Small intestine (tissue), 7 donors: Measurements from ENCODE around the gene KIF26B. TPM values are rescaled to one million over a fixed set of nuclear protein-coding genes. Genes with fewer than 3 reads are reported as not detected.
"Not testable (repeated sequence)": the region's sequence is repeated elsewhere in the genome, so short reads cannot be mapped to it uniquely, and the experiment has no call there.

ENCODE experiments used
- DNase-seq, 2 donors: peaks; one replicate each; pipeline versions ENCODE4 v3.0.0 to v3.0.0-alpha.2; 2013
- FAIRE-seq: peaks from 2 replicates; lab custom pipeline; 2012; peaks lifted over from hg19 to GRCh38; lab: Jason Lieb, UNC
- H3K27ac ChIP-seq, 3 donors: one replicate each; pipeline ENCODE4 v1.5.1; 2013; ENCODE audit warnings: low read length in 2 of 3, mild to moderate bottlenecking in 2 of 3, control low read depth in 1 of 3, inconsistent platforms in 1 of 3, low read depth in 1 of 3, moderate library complexity in 1 of 3
- H3K27me3 ChIP-seq, 3 donors: one replicate each; pipeline ENCODE4 v1.6.1; 2013; ENCODE audit warnings: low read length in 3 of 3, inconsistent platforms in 1 of 3; ENCODE audit not compliant: control insufficient read depth in 3 of 3, insufficient read depth in 3 of 3
- H3K36me3 ChIP-seq, 3 donors: one replicate each; pipeline ENCODE4 v1.6.1; 2013; ENCODE audit warnings: low read length in 3 of 3, inconsistent platforms in 1 of 3, low read depth in 1 of 3, mild to moderate bottlenecking in 1 of 3, moderate library complexity in 1 of 3; ENCODE audit not compliant: control insufficient read depth in 3 of 3, insufficient read depth in 2 of 3
- H3K4me1 ChIP-seq, 3 donors: one replicate each; pipeline ENCODE4 v1.6.1; 2013; ENCODE audit warnings: low read length in 2 of 3, inconsistent platforms in 1 of 3, low read depth in 1 of 3, mild to moderate bottlenecking in 1 of 3, moderate library complexity in 1 of 3; ENCODE audit not compliant: control insufficient read depth in 3 of 3, insufficient read depth in 2 of 3
- H3K4me3 ChIP-seq, 3 donors: one replicate each; pipeline ENCODE4 v1.5.1; 2013; ENCODE audit warnings: low read length in 3 of 3, control low read depth in 1 of 3, inconsistent platforms in 1 of 3, low read depth in 1 of 3, mild to moderate bottlenecking in 1 of 3, moderate library complexity in 1 of 3
- H3K9me3 ChIP-seq, 2 donors: one replicate each; pipeline ENCODE4 v1.6.1; 2013; ENCODE audit warnings: low read depth in 1 of 2, low read length in 1 of 2; ENCODE audit not compliant: control insufficient read depth in 2 of 2, insufficient read depth in 1 of 2
- WGBS, 3 donors: extraction: QIAGEN DNeasy Blood & Tissue Kit; methylation state at CpG; one replicate each; pipeline ENCODE4 v1.1.7; 2013; 5-methylcytosine and 5-hydroxymethylcytosine counted together
- polyA plus RNA-seq, 4 donors: library from polyadenylated mRNA; stranded (reverse) in 3 of 4; unstranded in 1 of 4; fragments of 200-250 nt in 3 of 4; fragments of 120-200 nt in 1 of 4; gene quantifications; one replicate each; pipeline versions ENCODE4 v1.2.1 to v1.2.3, GENCODE V29; 2013
- donor health status: healthy with polysubstance abuse.
- donor health status: control.
- donor health status: control.
- donor health status: Bipolar disorder and iron deficiency.
- donor health status: healthy.

The KIF26B gene
- polyA plus RNA-seq, 4 donors: 0.27 to 4.0 (median 1.3) TPM; not detected in 1

- not testable (repeated sequence) for H3K27me3 ChIP-seq, H3K36me3 ChIP-seq, H3K27ac ChIP-seq, DNase-seq, H3K9me3 ChIP-seq, H3K4me3 ChIP-seq, FAIRE-seq, H3K4me1 ChIP-seq
- 93 to 95% (median 94%) methylated on average over 32 to 41 of the region's 41 CpGs for WGBS, 3 donors
These were observed 518.3 kb downstream of the KIF26B start for GRCh38 chr1:245672836-245673656.

GRCh38 chr1:245673881-245674414 is 519.2 kb downstream of the KIF26B start:
- Histone ChIP-seq H3K27me3 (no peaks in the 10 kb centered on the region), H3K27ac (no peak overlapping the region), H3K4me1 (no peaks in the 10 kb centered on the region), H3K9me3 (no peaks in the 10 kb centered on the region), H3K36me3 (peaks cover 0 to 3% (median 0%) of the 10 kb centered on the region in 3 donors), H3K4me3 (no peak overlapping the region)
- FAIRE-seq: no peak
- DNase-seq: peak in 1 of 2 donors; percentile 12
- WGBS, 3 donors: 18 to 20% (median 19%) methylated on average over 2 of the region's 2 CpGs

GRCh38 chr1:245677461-245678240 is 522.9 kb downstream of the KIF26B start:
- FAIRE-seq (no peak), DNase-seq (no peak)
- Histone ChIP-seq H3K9me3 (no peaks in the 10 kb centered on the region), H3K27ac (no peak overlapping the region), H3K4me3 (no peak overlapping the region), H3K27me3 (no peaks in the 10 kb centered on the region), H3K4me1 (no peaks in the 10 kb centered on the region), H3K36me3 (no peaks in the 10 kb centered on the region)
- 82 to 90% (median 88%) methylated on average over 9 of the region's 9 CpGs for WGBS, 3 donors

- Histone ChIP-seq H3K4me3 (no peak overlapping the region), H3K27ac (no peak overlapping the region), H3K27me3 (no peaks in the 10 kb centered on the region), H3K9me3 (no peaks in the 10 kb centered on the region), H3K36me3 (no peaks in the 10 kb centered on the region), H3K4me1 (peaks cover 0 to 4% (median 0%) of the 10 kb centered on the region in 3 donors)
- DNase-seq: no peak
- 88 to 90% (median 89%) methylated on average over 5 of the region's 5 CpGs for WGBS, 3 donors
- no peak for FAIRE-seq
These were observed 524.2 kb downstream of the KIF26B start for GRCh38 chr1:245678860-245679411.

- 83 to 91% (median 85%) methylated on average over 24 of the region's 24 CpGs for WGBS, 3 donors
- FAIRE-seq (no peak), DNase-seq (no peak)
- H3K4me1 ChIP-seq: peaks cover 0 to 4% (median 0%) of the 10 kb centered on the region in 3 donors
- no peaks in the 10 kb centered on the region for H3K9me3 ChIP-seq
- H3K36me3 ChIP-seq: peaks cover 0 to under 1% (median 0%) of the 10 kb centered on the region in 3 donors
- H3K4me3 ChIP-seq: no peak overlapping the region
- H3K27ac ChIP-seq: no peak overlapping the region
- no peaks in the 10 kb centered on the region for H3K27me3 ChIP-seq
These were observed 525.3 kb downstream of the KIF26B start for GRCh38 chr1:245679821-245680780.

- Histone ChIP-seq H3K4me3 (no peak overlapping the region), H3K27me3 (no peaks in the 10 kb centered on the region), H3K27ac (no peak overlapping the region), H3K9me3 (no peaks in the 10 kb centered on the region), H3K4me1 (peaks cover 0 to 4% (median 0%) of the 10 kb centered on the region in 3 donors), H3K36me3 (peaks cover 0 to 13% (median 0%) of the 10 kb centered on the region in 3 donors)
- WGBS, 3 donors: 67 to 84% (median 84%) methylated on average over 21 of the region's 21 CpGs
- no peak for FAIRE-seq
- peak in 1 of 2 donors; percentile 30 for DNase-seq
These were observed 528.1 kb downstream of the KIF26B start for GRCh38 chr1:245682638-245683628.

- H3K27me3 ChIP-seq: no peaks in the 10 kb centered on the region
- no peak overlapping the region for H3K27ac ChIP-seq
- FAIRE-seq (no peak), DNase-seq (no peak)
- H3K36me3 ChIP-seq: peaks cover 0 to 13% (median 0%) of the 10 kb centered on the region in 3 donors
- no peaks in the 10 kb centered on the region for H3K9me3 ChIP-seq
- no peak overlapping the region for H3K4me3 ChIP-seq
- peaks cover 0 to 4% (median 0%) of the 10 kb centered on the region in 3 donors for H3K4me1 ChIP-seq
- WGBS, 3 donors: 80 to 83% (median 82%) methylated on average over 9 of the region's 9 CpGs
These were observed 528.9 kb downstream of the KIF26B start for GRCh38 chr1:245683676-245684075.
